ENCODE measurements around the gene SIL1. TPM values are rescaled to one million over a fixed set of nuclear protein-coding genes. Genes with fewer than 3 reads are reported as not detected.
A peak's percentile ranks its signal among the peaks of the same experiment; 100 is the strongest.

Gene SIL1
- total RNA-seq, 2 donors from 2014 or later: 24.4 to 27.0 TPM

- H3K9me3 Mint-ChIP-seq: no peaks in the 10 kb centered on the region
- no peak for ATAC-seq (replicated peaks)
These were observed 253.4 kb downstream of the SIL1 start for GRCh38 chr5:138944527-138945322.

GRCh38 chr5:138943599-138944173 lies 254.5 kb downstream of the SIL1 start:
- Mint-ChIP-seq H3K4me1 (no peaks in the 10 kb centered on the region), H3K4me3 (no peak overlapping the region), H3K36me3 (ENCODE audit: low read depth) (no peaks in the 10 kb centered on the region), H3K27me3 (no peaks in the 10 kb centered on the region), H3K9me3 (no peaks in the 10 kb centered on the region), H3K27ac (peak overlapping the region; percentile 70)
- no peak for ATAC-seq (replicated peaks)

More at GRCh38 chr5:138944527-138945322, 253.4 kb downstream of the SIL1 start:
- Mint-ChIP-seq H3K4me1 (no peaks in the 10 kb centered on the region), H3K4me3 (no peak overlapping the region), H3K36me3 (ENCODE audit: low read depth) (no peaks in the 10 kb centered on the region), H3K27ac (peak overlapping the region; percentile 73), H3K27me3 (no peaks in the 10 kb centered on the region)

GRCh38 chr5:138942861-138943260 lies 255.3 kb downstream of the SIL1 start:
- no peak for ATAC-seq (replicated peaks)
- Mint-ChIP-seq H3K4me1 (no peaks in the 10 kb centered on the region), H3K4me3 (no peak overlapping the region), H3K27ac (no peak overlapping the region), H3K9me3 (no peaks in the 10 kb centered on the region), H3K36me3 (ENCODE audit: low read depth) (no peaks in the 10 kb centered on the region), H3K27me3 (no peaks in the 10 kb centered on the region)

GRCh38 chr5:138942066-138942465 lies 256.1 kb downstream of the SIL1 start:
- H3K4me1 Mint-ChIP-seq: no peaks in the 10 kb centered on the region
- H3K27ac Mint-ChIP-seq: no peak overlapping the region
- ATAC-seq (replicated peaks): no peak

GRCh38 chr5:138938526-138938925 lies 259.6 kb downstream of the SIL1 start:
- Mint-ChIP-seq H3K4me3 (no peak overlapping the region), H3K9me3 (no peaks in the 10 kb centered on the region), H3K27me3 (no peaks in the 10 kb centered on the region), H3K36me3 (ENCODE audit: low read depth) (no peaks in the 10 kb centered on the region), H3K27ac (no peak overlapping the region), H3K4me1 (no peaks in the 10 kb centered on the region)
- ATAC-seq (replicated peaks): no peak

More at GRCh38 chr5:138942066-138942465, 256.1 kb downstream of the SIL1 start:
- Mint-ChIP-seq H3K4me3 (no peak overlapping the region), H3K27me3 (no peaks in the 10 kb centered on the region), H3K36me3 (ENCODE audit: low read depth) (no peaks in the 10 kb centered on the region), H3K9me3 (no peaks in the 10 kb centered on the region)

GRCh38 chr5:138937392-138938387 lies 260.5 kb downstream of the SIL1 start:
- Mint-ChIP-seq H3K9me3 (no peaks in the 10 kb centered on the region), H3K4me1 (no peaks in the 10 kb centered on the region), H3K4me3 (no peak overlapping the region), H3K36me3 (ENCODE audit: low read depth) (no peaks in the 10 kb centered on the region), H3K27me3 (no peaks in the 10 kb centered on the region), H3K27ac (no peak overlapping the region)
- ATAC-seq (replicated peaks): peak; percentile 19

- Mint-ChIP-seq H3K27ac (no peak overlapping the region), H3K4me1 (no peaks in the 10 kb centered on the region), H3K36me3 (ENCODE audit: low read depth) (no peaks in the 10 kb centered on the region), H3K27me3 (no peaks in the 10 kb centered on the region), H3K4me3 (no peak overlapping the region), H3K9me3 (no peaks in the 10 kb centered on the region)
- ATAC-seq (replicated peaks): no peak
These were observed 261.2 kb downstream of the SIL1 start for GRCh38 chr5:138936968-138937345.

GRCh38 chr5:138936225-138936967 lies 261.8 kb downstream of the SIL1 start:
- Mint-ChIP-seq H3K27ac (no peak overlapping the region), H3K27me3 (no peaks in the 10 kb centered on the region), H3K4me1 (no peaks in the 10 kb centered on the region), H3K4me3 (no peak overlapping the region), H3K36me3 (ENCODE audit: low read depth) (peaks cover 2% of the 10 kb centered on the region), H3K9me3 (no peaks in the 10 kb centered on the region)
- ATAC-seq (replicated peaks): no peak

GRCh38 chr5:138935466-138935865 lies 262.7 kb downstream of the SIL1 start:
- no peak overlapping the region for H3K27ac Mint-ChIP-seq
- no peak overlapping the region for H3K4me3 Mint-ChIP-seq
- no peak for ATAC-seq (replicated peaks)
- no peaks in the 10 kb centered on the region for H3K27me3 Mint-ChIP-seq
- H3K36me3 Mint-ChIP-seq (ENCODE audit: low read depth): peaks cover 11% of the 10 kb centered on the region
- H3K4me1 Mint-ChIP-seq: no peaks in the 10 kb centered on the region
- H3K9me3 Mint-ChIP-seq: no peaks in the 10 kb centered on the region

GRCh38 chr5:138934971-138935370 lies 263.2 kb downstream of the SIL1 start:
- Mint-ChIP-seq H3K27me3 (no peaks in the 10 kb centered on the region), H3K4me1 (no peaks in the 10 kb centered on the region), H3K27ac (no peak overlapping the region), H3K4me3 (no peak overlapping the region), H3K9me3 (no peaks in the 10 kb centered on the region), H3K36me3 (ENCODE audit: low read depth) (peaks cover 16% of the 10 kb centered on the region)
- ATAC-seq (replicated peaks): no peak

- no peak for ATAC-seq (replicated peaks)
- no peak overlapping the region for H3K4me3 Mint-ChIP-seq
- no peak overlapping the region for H3K27ac Mint-ChIP-seq
- peaks cover 16% of the 10 kb centered on the region for H3K36me3 Mint-ChIP-seq (ENCODE audit: low read depth)
- H3K9me3 Mint-ChIP-seq: no peaks in the 10 kb centered on the region
- H3K27me3 Mint-ChIP-seq: no peaks in the 10 kb centered on the region
- H3K4me1 Mint-ChIP-seq: no peaks in the 10 kb centered on the region
These were observed 264.5 kb downstream of the SIL1 start for GRCh38 chr5:138933522-138934290.

- ATAC-seq (replicated peaks): no peak
- peaks cover 16% of the 10 kb centered on the region for H3K36me3 Mint-ChIP-seq (ENCODE audit: low read depth)
- H3K4me3 Mint-ChIP-seq: no peak overlapping the region
- no peaks in the 10 kb centered on the region for H3K9me3 Mint-ChIP-seq
- H3K27me3 Mint-ChIP-seq: no peaks in the 10 kb centered on the region
- H3K27ac Mint-ChIP-seq: no peak overlapping the region
- H3K4me1 Mint-ChIP-seq: no peaks in the 10 kb centered on the region
These were observed 265.9 kb downstream of the SIL1 start for GRCh38 chr5:138932171-138932810.
